Caco-2 (cell line): Measurements from ENCODE around the gene WDR82. TPM values are rescaled to one million over a fixed set of nuclear protein-coding genes. Genes with fewer than 3 reads are reported as not detected.

Experiments
- BruUV-seq: library from RNA; stranded (reverse); fragments of 400-500 nt; replicated peaks from 2 replicates; lab custom pipeline; 2021; lab: Mats Ljungman, UMichigan
- CTCF ChIA-PET: fragments of 300-600 bp; sonication (Branson Sonifier 250); formaldehyde crosslinking; loops from one replicate; lab custom pipeline; 2022; ENCODE audit warnings: antibody characterized with exemption; lab: Charles Lee
- POLR2A ChIA-PET: fragments of 300-600 bp; sonication (Branson Sonifier 250); formaldehyde crosslinking; loops from one replicate; lab custom pipeline; 2022; ENCODE audit warnings: antibody characterized with exemption; lab: Charles Lee
- DNase-seq, 2 experiments: peaks; one replicate each; pipeline versions ENCODE4 v3.0.0 to v3.0.0-alpha.2; 2020 to 2022
- H3K27me3 ChIP-seq: replicated peaks from 2 replicates; pipeline ENCODE4 v1.6.0; 2011; ENCODE audit warnings: low read length; ENCODE audit not compliant: control insufficient read depth, insufficient read depth
- H3K36me3 ChIP-seq: 2 replicates; pipeline ENCODE4 v1.5.1; 2011; ENCODE audit warnings: low read length; ENCODE audit not compliant: control insufficient read depth, insufficient read depth
- H3K4me1 ChIP-seq: fragments of 250-450 bp; sonication (Bioruptor Pico); 2 replicates; pipeline ENCODE4 v1.5.1; 2020; ENCODE audit warnings: mild to moderate bottlenecking
- H3K4me3 ChIP-seq: 2 replicates; pipeline ENCODE4 v1.5.1; 2011; ENCODE audit warnings: low read depth, mild to moderate bottlenecking, control low read depth, low read length
- H3K9me3 ChIP-seq: fragments of 250-450 bp; sonication (Bioruptor Pico); 2 replicates; pipeline ENCODE4 v1.5.1; 2020; ENCODE audit warnings: mild to moderate bottlenecking, moderate library complexity
- H3K27ac Mint-ChIP-seq: one replicate; pipeline ENCODE4 v1.8.0; 2022; ENCODE audit warnings: mixed read lengths; ENCODE audit not compliant: unreplicated experiment
- H3K27me3 Mint-ChIP-seq: one replicate; pipeline ENCODE4 v1.8.0; 2022; ENCODE audit warnings: mixed read lengths; ENCODE audit not compliant: insufficient read depth, unreplicated experiment
- H3K36me3 Mint-ChIP-seq: one replicate; pipeline ENCODE4 v1.8.0; 2022; ENCODE audit warnings: mild to moderate bottlenecking, mixed read lengths; ENCODE audit not compliant: insufficient read depth, unreplicated experiment
- H3K4me1 Mint-ChIP-seq: one replicate; pipeline ENCODE4 v1.8.0; 2022; ENCODE audit warnings: low read depth, mixed read lengths; ENCODE audit not compliant: unreplicated experiment
- H3K4me3 Mint-ChIP-seq: one replicate; pipeline ENCODE4 v1.8.0; 2022; ENCODE audit warnings: mild to moderate bottlenecking, moderate library complexity, mixed read lengths; ENCODE audit not compliant: unreplicated experiment
- H3K9me3 Mint-ChIP-seq: one replicate; pipeline ENCODE4 v1.8.0; 2022; ENCODE audit warnings: mixed read lengths; ENCODE audit not compliant: unreplicated experiment
- CTCF ChIP-seq, 2 experiments: fragments of 200-600 bp in 1 of 2; IDR thresholded peaks; 1 replicate in 1 of 2; 2 replicates in 1 of 2; pipeline versions ENCODE4 v1.5.1 to v1.8.0; 2011 to 2022; ENCODE audit warnings: antibody characterized with exemption in 1 of 2, control low read depth in 1 of 2, inconsistent platforms in 1 of 2, low read depth in 1 of 2, low read length in 1 of 2, mild to moderate bottlenecking in 1 of 2, moderate library complexity in 1 of 2; ENCODE audit not compliant: insufficient read depth in 1 of 2, severe bottlenecking in 1 of 2, unreplicated experiment in 1 of 2
- intact Hi-C: fragments of 100-400 bp; cut with micrococcal nuclease; formaldehyde crosslinking; loops from one replicate; pipeline ENCODE4 v1.10.0; 2022; ENCODE audit not compliant: unreplicated experiment
- total RNA-seq: library from RNA; stranded (reverse); gene quantifications from 2 replicates; pipeline ENCODE4 v1.2.3, GENCODE V29; 2022

Gene WDR82
- total RNA-seq, 1 experiment from 2014 or later = 67.1 TPM

GRCh38 chr3:52310861-52311575, 32.6 kb upstream of the WDR82 start:
- ChIA-PET CTCF (no interaction called here), POLR2A (no interaction called here)
- TF ChIP-seq CTCF (IDR thresholded peaks at IDR 0.05; ENCODE audit: insufficient read depth in 1 of 2, low read depth in 1 of 2, low read length in 1 of 2, severe bottlenecking in 1 of 2, unreplicated experiment in 1 of 2) = no peak
- no TSS peak for BruUV-seq
- H3K27me3 Mint-ChIP-seq = no peaks in the 10 kb centered on the region
- Histone ChIP-seq H3K9me3 (no peaks in the 10 kb centered on the region), H3K27me3 (no peaks in the 10 kb centered on the region), H3K4me1 (peaks cover 8% of the 10 kb centered on the region; the same call in 1 of the 2 replicates), H3K36me3 (no peaks in the 10 kb centered on the region), H3K4me3 (no peak overlapping the region)
- intact Hi-C loops = no loop called here
- no peak overlapping the region for H3K27ac Mint-ChIP-seq
- peaks cover 4% of the 10 kb centered on the region for H3K4me1 Mint-ChIP-seq
- DNase-seq = no peak
- peaks cover 4% of the 10 kb centered on the region for H3K36me3 Mint-ChIP-seq
- H3K4me3 Mint-ChIP-seq = no peak overlapping the region
- H3K9me3 Mint-ChIP-seq = no peaks in the 10 kb centered on the region

GRCh38 chr3:52308308-52308707, 29.9 kb upstream of the WDR82 start:
- Mint-ChIP-seq H3K4me3 (no peak overlapping the region), H3K36me3 (peaks cover 4% of the 10 kb centered on the region), H3K9me3 (no peaks in the 10 kb centered on the region), H3K4me1 (peaks cover 11% of the 10 kb centered on the region), H3K27me3 (no peaks in the 10 kb centered on the region), H3K27ac (no peak overlapping the region)
- no peak for DNase-seq
- no TSS peak for BruUV-seq
- no peaks in the 10 kb centered on the region for H3K9me3 ChIP-seq
- peaks cover 12% of the 10 kb centered on the region; the same call in 1 of the 2 replicates for H3K4me1 ChIP-seq
- intact Hi-C loops = no loop called here
- ChIA-PET POLR2A (no interaction called here), CTCF (interaction anchor here (1.1 kb wide), 1 partner anchor 31 kb away, joined by 4 read pairs; no protein-coding TSS in a partner anchor)
- TF ChIP-seq CTCF (IDR thresholded peaks at IDR 0.05; ENCODE audit: insufficient read depth in 1 of 2, low read depth in 1 of 2, low read length in 1 of 2, severe bottlenecking in 1 of 2, unreplicated experiment in 1 of 2) = no peak
- no peaks in the 10 kb centered on the region for H3K27me3 ChIP-seq
- H3K4me3 ChIP-seq = no peak overlapping the region
- no peaks in the 10 kb centered on the region for H3K36me3 ChIP-seq

GRCh38 chr3:52306978-52307377, 28.5 kb upstream of the WDR82 start:
- Histone ChIP-seq H3K4me1 (peaks cover 12% of the 10 kb centered on the region; the same call in 1 of the 2 replicates), H3K36me3 (no peaks in the 10 kb centered on the region), H3K4me3 (no peak overlapping the region), H3K27me3 (no peaks in the 10 kb centered on the region), H3K9me3 (no peaks in the 10 kb centered on the region)
- H3K27me3 Mint-ChIP-seq = no peaks in the 10 kb centered on the region
- intact Hi-C loops = no loop called here
- H3K9me3 Mint-ChIP-seq = no peaks in the 10 kb centered on the region
- no TSS peak for BruUV-seq
- H3K4me3 Mint-ChIP-seq = no peak overlapping the region
- H3K36me3 Mint-ChIP-seq = peaks cover 3% of the 10 kb centered on the region
- H3K27ac Mint-ChIP-seq = no peak overlapping the region
- DNase-seq = no peak
- peaks cover 11% of the 10 kb centered on the region for H3K4me1 Mint-ChIP-seq
- POLR2A ChIA-PET = no interaction called here
- CTCF ChIA-PET = no interaction called here
- TF ChIP-seq CTCF (IDR thresholded peaks at IDR 0.05; ENCODE audit: insufficient read depth in 1 of 2, low read depth in 1 of 2, low read length in 1 of 2, severe bottlenecking in 1 of 2, unreplicated experiment in 1 of 2) = no peak
